ENCODE data around the gene CBX1.
A peak's percentile ranks its signal among the peaks of the same experiment; 100 is the strongest.
"Not testable (repeated sequence)": the region's sequence is repeated elsewhere in the genome, so short reads cannot be mapped to it uniquely, and the experiment has no call there.

The CBX1 gene

DNA sequence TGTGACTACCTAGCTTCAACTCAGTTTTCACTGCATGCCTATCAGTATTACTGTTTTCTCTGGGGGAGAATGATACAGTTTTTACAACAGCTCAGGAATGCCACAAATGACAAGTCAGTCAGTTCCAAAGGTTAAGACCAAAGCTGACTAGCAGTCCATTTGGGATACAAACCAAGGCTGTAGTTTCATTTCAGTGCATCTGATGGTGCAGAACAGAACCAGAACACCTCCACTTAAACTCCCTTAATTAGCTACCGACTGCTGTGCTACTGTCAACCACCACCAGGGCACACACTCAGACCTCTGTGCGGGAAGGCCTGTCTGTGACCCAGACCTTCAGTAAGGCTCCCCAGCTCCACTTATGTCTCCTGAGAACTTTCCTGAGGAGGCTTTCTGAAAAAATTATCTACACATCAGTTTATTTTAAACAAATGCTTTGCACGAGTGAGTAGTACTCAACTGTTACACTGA lies 32.8 kb downstream of the CBX1 start:
- no peak overlapping the region for H4K5ac ChIP-seq (ENCODE audit: low read length)
- H3K18ac ChIP-seq (ENCODE audit: low read length): no peak overlapping the region
- H3K4me3 ChIP-seq (ENCODE audit: low read length): no peak overlapping the region
- no peak overlapping the region for H3K9ac ChIP-seq (ENCODE audit: low read length)
- DNase-seq: peak; percentile 70
- no peak overlapping the region for H3K56ac ChIP-seq (ENCODE audit: low read length)
- H4K8ac ChIP-seq (ENCODE audit: low read depth, low read length): no peak overlapping the region
- H3K4me2 ChIP-seq (ENCODE audit: low read length): no peak overlapping the region
- H3K23ac ChIP-seq (ENCODE audit: low read length): no peak overlapping the region
- H3K79me1 ChIP-seq (ENCODE audit: low read length): no peaks in the 10 kb centered on the region
- H3K4ac ChIP-seq (ENCODE audit: low read depth, low read length): no peak overlapping the region
- H2AK5ac ChIP-seq (ENCODE audit: low read length): no peak overlapping the region
- H2BK5ac ChIP-seq (ENCODE audit: low read length): no peak overlapping the region
- no peak overlapping the region for H3K27ac ChIP-seq (ENCODE audit: low read depth, low read length)
- H3K4me1 ChIP-seq (ENCODE audit: control insufficient read depth, low read depth, low read length): no peaks in the 10 kb centered on the region
- no peaks in the 10 kb centered on the region for H3K27me3 ChIP-seq (ENCODE audit: insufficient read depth, low read length, poor library complexity)
- no CpG with 5 or more reads among the region's 3 CpGs for WGBS (ENCODE audit: extremely low coverage, insufficient coverage, low lambda C conversion rate)
- no peak overlapping the region for H2BK120ac ChIP-seq (ENCODE audit: low read depth, low read length)
- H2BK15ac ChIP-seq (replicated peaks; ENCODE audit: low read depth): no peak overlapping the region
- no peaks in the 10 kb centered on the region for H3K79me2 ChIP-seq (ENCODE audit: control insufficient read depth, insufficient read depth, low read length)
- peaks cover 13% of the 10 kb centered on the region for H3K36me3 ChIP-seq (ENCODE audit: control insufficient read depth, insufficient read depth, low read length)

DNA sequence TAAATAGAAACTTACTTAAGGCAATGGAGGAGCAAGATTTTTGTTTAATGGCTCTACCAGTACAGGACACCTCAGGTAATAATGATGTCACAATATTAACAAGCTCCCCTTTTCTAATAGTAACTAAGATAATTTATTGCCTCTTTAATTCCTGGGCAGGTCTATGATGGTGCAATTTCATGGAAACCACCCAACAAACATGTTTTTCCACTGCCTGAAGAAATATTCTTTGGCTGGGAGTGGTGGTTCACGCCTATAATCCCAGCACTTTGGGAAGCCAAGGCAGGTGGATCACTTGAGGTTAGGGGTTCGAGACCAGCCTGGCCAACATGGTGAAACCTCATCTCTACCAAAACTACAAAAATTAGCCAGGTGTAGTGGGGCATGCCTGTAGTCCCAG lies 33.5 kb downstream of the CBX1 start:
- H3K4me3 ChIP-seq (ENCODE audit: low read length): not testable (repeated sequence)

DNA sequence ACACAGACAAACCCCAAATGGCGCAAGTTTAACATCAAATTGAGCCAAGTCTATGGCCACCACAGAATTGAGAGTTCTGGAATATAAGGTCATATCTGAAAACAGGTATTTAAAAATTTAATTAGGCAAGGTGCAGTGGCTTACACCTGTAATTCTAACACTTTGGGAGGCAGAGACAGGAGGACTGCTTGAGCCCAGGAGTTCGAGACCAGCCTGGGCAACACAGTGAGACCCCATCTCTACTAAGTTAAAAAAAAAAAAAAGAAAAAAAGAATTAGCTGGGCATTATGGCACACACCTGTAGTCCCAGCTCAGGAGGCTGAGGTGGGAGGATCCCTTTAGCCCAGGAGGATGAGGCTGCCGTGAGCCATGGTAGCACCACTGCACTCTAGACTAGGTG lies 34.0 kb downstream of the CBX1 start:
- H2BK120ac ChIP-seq (ENCODE audit: low read depth, low read length): no peak overlapping the region
- no peaks in the 10 kb centered on the region for H3K79me2 ChIP-seq (ENCODE audit: control insufficient read depth, insufficient read depth, low read length)
- no peak overlapping the region for H2AK5ac ChIP-seq (ENCODE audit: low read length)
- H3K18ac ChIP-seq (ENCODE audit: low read length): no peak overlapping the region
- WGBS (ENCODE audit: extremely low coverage, insufficient coverage, low lambda C conversion rate): no CpG with 5 or more reads among the region's 3 CpGs
- H3K56ac ChIP-seq (ENCODE audit: low read length): no peak overlapping the region
- H3K4me1 ChIP-seq (ENCODE audit: control insufficient read depth, low read depth, low read length): no peaks in the 10 kb centered on the region
- no peaks in the 10 kb centered on the region for H3K27me3 ChIP-seq (ENCODE audit: insufficient read depth, low read length, poor library complexity)
- no peaks in the 10 kb centered on the region for H3K79me1 ChIP-seq (ENCODE audit: low read length)
- no peak overlapping the region for H2BK5ac ChIP-seq (ENCODE audit: low read length)
- peaks cover 12% of the 10 kb centered on the region for H3K36me3 ChIP-seq (ENCODE audit: control insufficient read depth, insufficient read depth, low read length)
- DNase-seq: no peak
- H2BK15ac ChIP-seq (replicated peaks; ENCODE audit: low read depth): no peak overlapping the region
- no peak overlapping the region for H4K8ac ChIP-seq (ENCODE audit: low read depth, low read length)
- no peak overlapping the region for H3K9ac ChIP-seq (ENCODE audit: low read length)
- no peak overlapping the region for H3K23ac ChIP-seq (ENCODE audit: low read length)
- no peak overlapping the region for H3K27ac ChIP-seq (ENCODE audit: low read depth, low read length)
- no peak overlapping the region for H3K4me2 ChIP-seq (ENCODE audit: low read length)
- no peak overlapping the region for H3K4ac ChIP-seq (ENCODE audit: low read depth, low read length)
- no peak overlapping the region for H3K4me3 ChIP-seq (ENCODE audit: low read length)
- no peak overlapping the region for H4K5ac ChIP-seq (ENCODE audit: low read length)

More for the DNA sequence above, 33.5 kb downstream of the CBX1 start:
- H3K4me1 ChIP-seq (ENCODE audit: control insufficient read depth, low read depth, low read length); H3K4me2 ChIP-seq (ENCODE audit: low read length); H3K9ac ChIP-seq (ENCODE audit: low read length); H2BK5ac ChIP-seq (ENCODE audit: low read length); H3K79me1 ChIP-seq (ENCODE audit: low read length); DNase-seq; H2AK5ac ChIP-seq (ENCODE audit: low read length); H3K27me3 ChIP-seq (ENCODE audit: insufficient read depth, low read length, poor library complexity); H3K79me2 ChIP-seq (ENCODE audit: control insufficient read depth, insufficient read depth, low read length); H3K18ac ChIP-seq (ENCODE audit: low read length); H2BK15ac ChIP-seq (replicated peaks; ENCODE audit: low read depth); H3K56ac ChIP-seq (ENCODE audit: low read length); H4K8ac ChIP-seq (ENCODE audit: low read depth, low read length); H4K5ac ChIP-seq (ENCODE audit: low read length); H3K23ac ChIP-seq (ENCODE audit: low read length); H3K27ac ChIP-seq (ENCODE audit: low read depth, low read length); H3K4ac ChIP-seq (ENCODE audit: low read depth, low read length); H2BK120ac ChIP-seq (ENCODE audit: low read depth, low read length): not testable (repeated sequence)
- H3K36me3 ChIP-seq (ENCODE audit: control insufficient read depth, insufficient read depth, low read length): peaks cover 11% of the 10 kb centered on the region
- no CpG with 5 or more reads among the region's 2 CpGs for WGBS (ENCODE audit: extremely low coverage, insufficient coverage, low lambda C conversion rate)

DNA sequence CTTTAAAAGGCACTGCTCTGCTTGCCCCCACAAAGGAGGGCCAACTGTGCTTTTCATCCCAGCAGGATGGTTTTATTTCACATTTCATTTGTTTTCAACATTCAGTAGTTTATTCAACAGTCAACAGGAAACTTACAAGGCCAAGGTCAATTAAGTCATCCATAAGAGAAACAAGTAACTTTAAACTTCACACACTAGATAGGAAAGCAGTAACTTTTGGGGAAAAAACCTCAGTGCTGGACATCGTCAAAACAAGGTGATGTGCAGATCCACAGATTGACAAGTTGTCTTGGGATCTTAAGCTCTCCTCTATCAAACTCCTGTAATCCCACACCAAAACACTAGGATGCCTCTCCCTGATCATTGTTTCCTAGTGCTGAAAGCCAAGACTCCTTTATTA lies 34.6 kb downstream of the CBX1 start:
- Histone ChIP-seq H4K8ac (ENCODE audit: low read depth, low read length) (no peak overlapping the region), H4K5ac (ENCODE audit: low read length) (no peak overlapping the region), H2BK5ac (ENCODE audit: low read length) (no peak overlapping the region), H3K79me1 (ENCODE audit: low read length) (no peaks in the 10 kb centered on the region), H3K79me2 (ENCODE audit: control insufficient read depth, insufficient read depth, low read length) (no peaks in the 10 kb centered on the region), H2BK120ac (ENCODE audit: low read depth, low read length) (no peak overlapping the region), H3K27me3 (ENCODE audit: insufficient read depth, low read length, poor library complexity) (no peaks in the 10 kb centered on the region), H3K4ac (ENCODE audit: low read depth, low read length) (no peak overlapping the region), H3K9ac (ENCODE audit: low read length) (no peak overlapping the region), H3K18ac (ENCODE audit: low read length) (no peak overlapping the region), H3K4me1 (ENCODE audit: control insufficient read depth, low read depth, low read length) (no peaks in the 10 kb centered on the region), H2AK5ac (ENCODE audit: low read length) (no peak overlapping the region), H3K4me2 (ENCODE audit: low read length) (no peak overlapping the region), H3K27ac (ENCODE audit: low read depth, low read length) (no peak overlapping the region), H2BK15ac (replicated peaks; ENCODE audit: low read depth) (no peak overlapping the region), H3K4me3 (ENCODE audit: low read length) (no peak overlapping the region), H3K36me3 (ENCODE audit: control insufficient read depth, insufficient read depth, low read length) (peaks cover 12% of the 10 kb centered on the region), H3K56ac (ENCODE audit: low read length) (no peak overlapping the region), H3K23ac (ENCODE audit: low read length) (no peak overlapping the region)
- DNase-seq: no peak
- no CpG with 5 or more reads among the region's 1 CpG for WGBS (ENCODE audit: extremely low coverage, insufficient coverage, low lambda C conversion rate)

DNA sequence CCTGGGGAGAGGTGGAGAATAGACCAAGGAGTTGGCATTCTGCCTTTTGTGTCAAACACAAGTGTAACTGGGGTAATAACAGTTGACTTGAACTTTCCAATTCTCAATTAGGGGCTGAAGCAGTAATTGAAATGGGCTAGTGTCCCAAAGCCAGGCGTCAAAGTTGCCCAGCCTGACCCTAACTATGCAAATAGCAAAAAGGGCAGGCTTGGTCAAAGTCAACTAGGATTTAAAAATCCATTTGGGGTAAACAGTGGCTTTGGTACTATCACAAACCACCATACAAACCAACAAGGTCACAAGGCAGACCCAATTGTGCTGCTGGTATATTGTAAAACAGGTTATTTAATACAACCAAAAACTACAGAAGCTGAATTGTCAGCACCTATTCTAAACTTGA lies 35.1 kb downstream of the CBX1 start:
- Histone ChIP-seq H3K27me3 (ENCODE audit: insufficient read depth, low read length, poor library complexity) (no peaks in the 10 kb centered on the region), H3K18ac (ENCODE audit: low read length) (no peak overlapping the region), H3K79me1 (ENCODE audit: low read length) (no peaks in the 10 kb centered on the region), H4K8ac (ENCODE audit: low read depth, low read length) (no peak overlapping the region), H2BK120ac (ENCODE audit: low read depth, low read length) (no peak overlapping the region), H4K5ac (ENCODE audit: low read length) (no peak overlapping the region), H3K4me3 (ENCODE audit: low read length) (no peak overlapping the region), H2AK5ac (ENCODE audit: low read length) (no peak overlapping the region), H3K23ac (ENCODE audit: low read length) (no peak overlapping the region), H3K56ac (ENCODE audit: low read length) (no peak overlapping the region), H3K79me2 (ENCODE audit: control insufficient read depth, insufficient read depth, low read length) (no peaks in the 10 kb centered on the region), H2BK5ac (ENCODE audit: low read length) (no peak overlapping the region), H3K4me1 (ENCODE audit: control insufficient read depth, low read depth, low read length) (no peaks in the 10 kb centered on the region), H3K27ac (ENCODE audit: low read depth, low read length) (no peak overlapping the region), H2BK15ac (replicated peaks; ENCODE audit: low read depth) (no peak overlapping the region), H3K9ac (ENCODE audit: low read length) (no peak overlapping the region), H3K4me2 (ENCODE audit: low read length) (no peak overlapping the region), H3K4ac (ENCODE audit: low read depth, low read length) (no peak overlapping the region), H3K36me3 (ENCODE audit: control insufficient read depth, insufficient read depth, low read length) (peaks cover 9% of the 10 kb centered on the region)
- WGBS (ENCODE audit: extremely low coverage, insufficient coverage, low lambda C conversion rate): no CpG with 5 or more reads among the region's 1 CpG
- no peak for DNase-seq

DNA sequence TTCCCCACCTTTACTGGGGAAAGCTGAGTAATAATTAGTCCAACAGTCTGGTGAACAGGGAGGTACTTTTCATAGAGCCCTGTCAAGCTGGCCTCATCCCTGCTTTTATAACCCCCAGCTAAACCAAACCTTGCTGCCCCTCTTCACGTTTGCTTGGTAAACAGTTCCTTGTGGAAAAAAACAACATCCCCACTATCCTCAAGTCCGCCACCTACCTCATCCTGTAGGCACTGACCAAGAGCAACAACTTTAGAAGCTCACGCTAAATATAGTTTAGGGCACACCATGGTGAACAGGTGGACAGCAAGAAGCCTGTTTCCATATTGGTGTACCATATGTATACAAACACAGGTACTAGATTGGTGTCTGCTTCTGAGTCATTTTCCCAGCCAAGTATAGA lies 36.6 kb downstream of the CBX1 start:
- H3K36me3 ChIP-seq (ENCODE audit: control insufficient read depth, insufficient read depth, low read length): peaks cover 14% of the 10 kb centered on the region
- no peak overlapping the region for H3K18ac ChIP-seq (ENCODE audit: low read length)
- peaks cover 3% of the 10 kb centered on the region for H3K79me2 ChIP-seq (ENCODE audit: control insufficient read depth, insufficient read depth, low read length)
- H3K9ac ChIP-seq (ENCODE audit: low read length): no peak overlapping the region
- H3K23ac ChIP-seq (ENCODE audit: low read length): no peak overlapping the region
- DNase-seq: no peak
- no peak overlapping the region for H3K27ac ChIP-seq (ENCODE audit: low read depth, low read length)
- no peak overlapping the region for H2BK5ac ChIP-seq (ENCODE audit: low read length)
- no peak overlapping the region for H3K4ac ChIP-seq (ENCODE audit: low read depth, low read length)
- no peaks in the 10 kb centered on the region for H3K27me3 ChIP-seq (ENCODE audit: insufficient read depth, low read length, poor library complexity)
- H2BK15ac ChIP-seq (replicated peaks; ENCODE audit: low read depth): no peak overlapping the region
- no CpG with 5 or more reads among the region's 3 CpGs for WGBS (ENCODE audit: extremely low coverage, insufficient coverage, low lambda C conversion rate)
- no peak overlapping the region for H4K8ac ChIP-seq (ENCODE audit: low read depth, low read length)
- no peak overlapping the region for H3K4me2 ChIP-seq (ENCODE audit: low read length)
- no peaks in the 10 kb centered on the region for H3K4me1 ChIP-seq (ENCODE audit: control insufficient read depth, low read depth, low read length)
- no peak overlapping the region for H2AK5ac ChIP-seq (ENCODE audit: low read length)
- H4K5ac ChIP-seq (ENCODE audit: low read length): no peak overlapping the region
- no peak overlapping the region for H3K4me3 ChIP-seq (ENCODE audit: low read length)
- peaks cover 1% of the 10 kb centered on the region for H3K79me1 ChIP-seq (ENCODE audit: low read length)
- H3K56ac ChIP-seq (ENCODE audit: low read length): no peak overlapping the region
- H2BK120ac ChIP-seq (ENCODE audit: low read depth, low read length): no peak overlapping the region

Measured in mesendoderm (in vitro differentiated cells).